GM18907 (cell line): Measurements from ENCODE around the gene ISG20L2.
A peak's percentile ranks its signal among the peaks of the same experiment; 100 is the strongest.
"Not testable (repeated sequence)": the region's sequence is repeated elsewhere in the genome, so short reads cannot be mapped to it uniquely, and the experiment has no call there.

Experiments
- ATAC-seq: cut with Tn5 transposase; IDR thresholded peaks from one replicate; pipeline ENCODE4 v1.9.1; 2021; ENCODE audit warnings: mild to moderate bottlenecking, moderate library complexity; ENCODE audit not compliant: unreplicated experiment

The ISG20L2 gene

GRCh38 chr1:156728599-156729462, at the start of gene ISG20L2:
Gene ISG20L2, minus strand, starts transcription at chr1:156728766. Its CDS starts 1,114 bp downstream, at chr1:156727652.
- peak; percentile 84 for ATAC-seq

GRCh38 chr1:156777573-156777972, 49.0 kb upstream of the ISG20L2 start:
- no peak for ATAC-seq

- no peak for ATAC-seq
Observed at GRCh38 chr1:156776942-156777341, 48.4 kb upstream of the ISG20L2 start.

- no peak for ATAC-seq
Observed at GRCh38 chr1:156775799-156776198, 47.2 kb upstream of the ISG20L2 start.

GRCh38 chr1:156773607-156774006, 45.0 kb upstream of the ISG20L2 start:
- no peak for ATAC-seq

DNA sequence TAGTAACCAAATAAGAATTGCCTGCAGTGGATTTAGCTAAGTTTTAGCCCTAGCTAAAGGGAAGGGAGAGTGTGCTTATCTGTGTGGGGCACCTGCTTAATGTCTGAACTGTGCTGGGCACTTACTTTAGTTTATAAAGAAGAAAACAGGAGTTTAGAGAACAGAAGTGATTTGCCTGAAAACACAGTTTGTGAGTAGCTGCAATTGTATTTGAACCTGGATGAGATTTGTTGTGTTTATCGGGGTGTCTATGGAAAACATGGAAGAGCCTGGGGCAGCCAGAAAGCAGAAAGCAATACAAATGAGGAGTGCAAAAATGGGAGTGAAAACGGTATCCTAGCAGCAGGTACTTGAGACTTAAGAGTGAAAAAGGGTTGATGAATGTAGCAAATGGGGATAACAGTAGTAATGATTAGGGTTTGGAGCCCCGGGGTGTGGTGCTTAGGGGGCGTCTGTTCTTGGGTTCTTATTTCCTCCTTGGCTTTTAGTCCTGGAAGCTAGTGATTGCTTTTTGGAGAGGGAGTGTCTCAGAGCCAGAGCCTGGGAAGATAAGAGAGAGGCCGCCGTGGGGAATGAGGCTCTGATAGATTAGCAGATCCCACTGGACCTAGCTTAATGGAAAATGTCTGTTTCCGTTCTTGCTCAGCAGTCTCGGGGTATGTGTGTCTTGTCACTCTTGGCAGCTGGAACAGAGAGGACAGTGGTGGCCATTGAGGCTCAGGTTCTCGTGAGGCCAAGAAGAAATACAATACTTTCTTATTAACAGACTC, 44.3 kb upstream of the ISG20L2 start:
- no peak for ATAC-seq

DNA sequence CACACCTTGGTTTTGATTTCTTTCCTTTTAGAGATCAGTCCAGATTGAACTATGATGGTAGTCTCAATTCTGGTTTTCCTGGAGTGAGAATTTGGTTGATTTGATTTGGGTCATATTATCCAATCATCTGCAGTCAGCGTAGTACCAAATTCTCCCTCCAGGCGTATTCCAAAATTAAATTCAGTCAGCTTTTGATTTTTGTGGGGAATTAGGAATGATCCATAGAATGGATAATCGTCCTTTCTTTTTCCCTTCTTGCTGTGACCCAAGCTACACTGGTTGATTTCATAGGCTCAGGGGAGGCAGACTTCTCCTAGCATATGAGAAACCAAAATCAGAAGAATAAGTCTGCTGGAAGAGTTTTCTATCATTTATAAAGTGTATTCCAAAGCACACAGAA, 43.7 kb upstream of the ISG20L2 start:
- ATAC-seq, result no peak

- no peak for ATAC-seq
Observed at GRCh38 chr1:156768610-156769295, 40.2 kb upstream of the ISG20L2 start.

DNA sequence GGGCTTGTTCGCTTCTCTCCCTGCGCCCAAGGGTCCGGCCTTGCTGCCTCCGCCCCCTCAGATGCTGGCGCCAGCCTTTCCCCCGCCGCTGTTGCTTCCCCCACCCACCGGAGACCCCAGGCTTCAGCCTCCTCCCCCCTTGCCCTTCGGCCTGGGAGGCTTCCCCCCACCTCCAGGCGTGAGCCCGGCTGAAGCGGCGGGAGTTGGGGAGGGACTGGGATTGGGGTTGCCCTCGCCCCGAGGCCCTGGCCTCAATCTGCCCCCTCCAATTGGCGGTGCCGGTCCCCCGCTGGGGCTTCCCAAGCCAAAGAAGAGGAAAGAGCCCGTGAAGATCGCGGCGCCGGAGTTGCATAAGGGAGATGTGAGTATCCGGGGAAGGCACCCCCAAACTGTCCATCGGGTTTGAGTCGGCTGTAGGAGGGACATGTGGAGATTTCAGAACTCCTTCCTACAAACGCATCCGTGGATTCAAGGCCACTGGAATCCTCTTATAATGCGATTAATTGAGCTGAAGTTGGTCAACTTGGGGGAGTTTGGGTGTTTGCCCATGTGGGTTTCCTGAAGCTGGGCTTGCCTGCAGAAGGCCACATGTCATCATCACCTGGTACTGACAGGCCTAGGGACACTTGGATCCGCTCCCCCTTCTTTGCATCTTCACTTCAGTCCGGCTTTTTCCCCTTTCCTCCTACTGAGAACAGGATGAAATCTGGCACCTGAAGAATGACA, 39.5 kb upstream of the ISG20L2 start:
- peak; percentile 9 for ATAC-seq

DNA sequence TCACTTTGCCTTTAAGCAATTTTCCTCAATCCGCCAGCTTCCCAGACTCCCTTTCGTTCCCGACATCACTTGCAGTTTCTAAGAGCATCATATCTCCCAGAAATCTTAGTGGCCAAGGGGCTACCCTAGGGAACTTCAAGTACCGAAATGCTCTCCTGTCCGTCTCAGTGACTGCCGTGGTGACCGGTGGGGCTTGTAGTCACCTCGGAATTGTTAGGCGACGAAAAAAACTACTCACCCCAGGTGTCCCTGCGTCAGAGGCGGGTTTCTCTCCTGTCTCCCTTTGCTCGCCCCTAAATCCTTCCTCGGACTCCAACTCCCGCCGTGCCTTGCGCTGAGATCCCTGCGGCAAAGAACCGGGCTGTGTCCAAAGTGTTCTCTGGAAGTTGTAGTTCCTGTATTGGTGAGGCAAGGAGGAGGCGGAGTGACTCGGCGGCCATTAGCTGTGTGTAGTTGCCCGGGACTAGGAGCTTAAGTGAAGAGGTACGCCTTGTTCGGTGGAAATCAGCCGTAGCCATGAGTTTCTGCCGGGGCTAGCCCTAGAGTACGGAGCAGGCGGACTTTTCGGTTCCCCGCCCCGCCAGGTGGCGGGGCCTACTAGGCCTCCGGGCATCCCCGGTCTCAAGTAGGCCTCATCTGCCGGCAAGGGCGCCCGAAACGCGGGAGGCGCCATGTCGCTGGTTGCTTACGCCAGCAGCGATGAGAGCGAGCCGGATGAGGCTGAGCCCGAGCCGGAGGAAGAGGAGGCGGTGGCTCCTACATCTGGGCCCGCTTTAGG, 38.7 kb upstream of the ISG20L2 start, which contains the start of gene PRCC:
Gene PRCC, plus strand, starts transcription at position 435 of the 778 bp plus-strand sequence. Its CDS starts 237 bp downstream, at position 672.
- ATAC-seq, result peak; percentile 89

DNA sequence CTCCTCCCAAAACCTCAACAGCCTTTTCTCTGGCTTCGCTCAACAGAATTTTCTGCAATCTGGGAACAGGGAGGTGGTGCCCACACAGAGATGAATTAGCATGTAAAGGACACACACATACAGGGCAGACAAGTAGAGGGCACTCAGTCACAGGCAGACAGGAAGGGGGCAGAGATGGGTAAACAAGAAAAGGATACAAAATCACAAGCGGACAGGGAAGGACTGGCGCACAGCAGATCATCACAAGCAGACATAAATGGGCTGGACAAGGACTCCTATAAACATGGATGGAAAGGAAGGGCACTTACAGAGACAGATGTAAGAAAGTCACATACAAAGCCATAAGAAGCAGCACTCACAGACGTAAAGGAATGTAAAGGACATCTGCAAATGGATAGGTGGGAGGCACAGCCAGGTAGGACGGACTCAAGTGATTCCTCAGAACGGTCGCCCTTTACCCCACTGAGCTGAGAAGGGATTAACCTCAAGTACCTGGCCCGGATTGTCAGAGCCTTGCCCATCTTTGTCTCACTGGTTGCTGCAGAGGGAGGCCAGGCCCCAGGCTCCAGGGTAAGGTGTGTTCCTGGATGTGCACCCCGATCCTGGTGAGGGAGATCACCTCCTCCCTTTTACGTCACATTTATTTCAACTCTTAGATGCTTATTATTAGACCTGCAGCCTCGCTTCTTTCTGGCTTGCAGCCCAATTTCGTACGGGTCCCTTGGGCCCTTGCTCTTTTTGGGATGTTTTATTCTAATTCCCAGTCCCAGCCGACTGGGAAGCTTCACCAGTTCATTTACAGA, 37.9 kb upstream of the ISG20L2 start:
- peak; percentile 18 for ATAC-seq

DNA sequence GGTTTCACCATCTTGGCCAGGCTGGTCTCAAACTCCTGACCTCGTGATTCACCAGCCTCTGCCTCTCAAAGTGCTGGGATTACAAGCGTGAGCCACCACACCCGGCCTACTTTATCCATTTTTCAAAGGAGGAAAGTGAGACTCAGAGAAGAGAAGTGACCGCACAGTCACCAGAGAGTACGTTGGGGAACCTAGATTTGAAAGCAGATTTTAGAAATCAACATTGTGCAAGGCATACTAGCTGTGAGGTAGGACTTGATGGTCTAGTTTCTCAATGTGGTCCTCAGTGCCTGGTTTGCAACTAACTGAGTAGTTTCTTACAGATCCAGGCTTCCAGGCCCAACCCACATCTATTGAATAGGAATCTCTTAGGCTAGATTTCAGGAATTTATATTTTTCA, 37.1 kb upstream of the ISG20L2 start:
- no peak for ATAC-seq

GRCh38 chr1:156765136-156765535, 36.6 kb upstream of the ISG20L2 start:
- ATAC-seq, result not testable (repeated sequence)

- no peak for ATAC-seq
Observed at GRCh38 chr1:156760796-156761104, 32.2 kb upstream of the ISG20L2 start.

DNA sequence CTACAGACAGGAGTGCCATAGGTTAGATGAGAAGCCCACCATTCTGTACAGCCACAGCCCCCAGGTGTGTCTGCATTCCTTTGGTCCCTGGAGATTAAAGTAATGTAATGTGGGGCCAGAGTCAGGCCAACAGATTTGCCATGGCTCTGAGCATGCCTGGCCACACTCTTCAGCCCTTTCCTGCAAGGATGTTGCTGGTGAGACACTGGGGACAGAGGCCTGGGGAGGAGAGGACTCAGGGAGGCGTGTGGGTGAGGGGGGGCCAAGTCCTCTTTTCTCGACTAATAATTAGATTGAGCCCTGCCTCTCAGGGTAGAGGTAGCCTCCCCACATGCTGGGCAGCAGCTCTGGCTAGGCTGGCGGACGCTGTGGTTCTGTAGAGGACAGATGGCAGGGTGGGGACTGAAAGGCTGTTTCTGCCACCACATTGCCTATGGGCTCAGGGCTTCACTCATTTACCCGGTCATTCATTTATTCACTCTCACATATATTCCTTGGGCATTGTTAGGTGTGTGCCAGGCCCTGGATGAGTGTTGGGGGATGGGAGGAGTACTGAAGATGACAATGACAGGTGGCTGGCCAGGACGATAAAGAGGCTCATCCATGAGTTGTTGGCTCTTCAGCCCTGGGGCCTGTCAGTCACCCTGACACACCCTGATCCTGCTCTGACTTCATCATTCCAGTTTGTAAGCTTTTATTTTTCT, 31.7 kb upstream of the ISG20L2 start:
- no peak for ATAC-seq

- not testable (repeated sequence) for ATAC-seq
Observed at GRCh38 chr1:156757572-156758253, 29.1 kb upstream of the ISG20L2 start.

DNA sequence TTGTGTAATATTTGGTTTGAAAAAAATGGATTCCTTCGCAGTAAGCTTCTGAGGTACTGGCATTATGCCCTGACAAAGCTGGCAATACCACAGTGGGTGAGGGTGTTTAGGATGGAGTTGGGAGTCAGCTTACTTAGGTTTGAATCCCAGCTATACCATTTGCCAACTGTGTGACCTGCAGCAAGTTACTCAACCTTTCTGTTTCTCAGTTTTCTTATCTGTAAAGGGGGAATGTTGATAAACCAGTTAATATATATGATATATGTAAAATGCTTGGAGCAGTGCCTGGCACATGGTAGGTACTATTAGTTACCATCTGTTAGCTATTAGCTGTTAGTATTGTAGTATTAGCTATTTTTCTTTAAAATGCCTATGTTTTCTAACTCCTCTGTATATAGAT, 27.8 kb upstream of the ISG20L2 start:
- no peak for ATAC-seq

GRCh38 chr1:156755527-156755950, 27.0 kb upstream of the ISG20L2 start:
- no peak for ATAC-seq
